Spleen (tissue), 11 donors: ENCODE results near the gene ASB10. TPM values are rescaled to one million over a fixed set of nuclear protein-coding genes. Genes with fewer than 3 reads are reported as not detected.
A peak's percentile ranks its signal among the peaks of the same experiment; 100 is the strongest.

ENCODE experiments used
- DNase-seq: peaks from one replicate; pipeline ENCODE4 v3.0.0-alpha.2; 2020
- H3K27ac ChIP-seq, 8 donors: fragments of 200-600 bp; sonication (generic) in 7 of 8; 1 replicate in 4 of 8; 2 replicates in 4 of 8; pipeline versions ENCODE4 v1.5.0 to v1.8.0; 2016 to 2021; ENCODE audit warnings: inconsistent platforms in 4 of 8, mild to moderate bottlenecking in 4 of 8, moderate library complexity in 1 of 8
- H3K27me3 ChIP-seq, 7 donors: fragments of 200-600 bp; sonication (generic) in 6 of 7; replicated peaks in 1 of 7; 1 replicate in 4 of 7; 2 replicates in 3 of 7; pipeline versions ENCODE4 v1.5.0 to v1.8.0; 2016 to 2021; ENCODE audit warnings: inconsistent platforms in 3 of 7, mild to moderate bottlenecking in 1 of 7
- H3K36me3 ChIP-seq, 6 donors: fragments of 200-600 bp; sonication (generic) in 5 of 6; 1 replicate in 4 of 6; 2 replicates in 2 of 6; pipeline versions ENCODE4 v1.5.0 to v1.8.0; 2016 to 2021; ENCODE audit warnings: inconsistent platforms in 2 of 6
- H3K4me1 ChIP-seq, 6 donors: fragments of 200-600 bp; sonication (generic) in 5 of 6; 1 replicate in 3 of 6; 2 replicates in 3 of 6; pipeline versions ENCODE4 v1.5.0 to v1.8.0; 2016 to 2021; ENCODE audit warnings: inconsistent platforms in 3 of 6
- H3K4me3 ChIP-seq, 8 donors: fragments of 200-600 bp; sonication (generic) in 7 of 8; 1 replicate in 4 of 8; 2 replicates in 4 of 8; pipeline versions ENCODE4 v1.5.0 to v1.8.0; 2016 to 2021; ENCODE audit warnings: inconsistent platforms in 4 of 8, mild to moderate bottlenecking in 4 of 8, moderate library complexity in 2 of 8
- H3K9me3 ChIP-seq, 8 donors: fragments of 200-600 bp; sonication (generic) in 7 of 8; 1 replicate in 4 of 8; 2 replicates in 4 of 8; pipeline versions ENCODE4 v1.5.0 to v1.8.0; 2016 to 2021; ENCODE audit warnings: inconsistent platforms in 4 of 8
- POLR2A ChIP-seq, 3 donors: fragments of 450-650 bp; IDR thresholded peaks; one replicate each; pipeline ENCODE4 v1.5.1; 2017; ENCODE audit warnings: antibody characterized with exemption in 3 of 3, mild to moderate bottlenecking in 1 of 3
- POLR2AphosphoS5 ChIP-seq, 3 donors: sonication (generic); formaldehyde crosslinking; IDR thresholded peaks; one replicate each; pipeline ENCODE4 v1.5.1; 2017; ENCODE audit warnings: antibody characterized with exemption in 3 of 3
- WGBS, 5 donors: extraction: QIAGEN DNeasy Blood & Tissue Kit in 3 of 5; methylation state at CpG; one replicate each; pipeline versions ENCODE4 v1.1.5 to v1.1.7; 2013 to 2018; 5-methylcytosine and 5-hydroxymethylcytosine counted together
- intact Hi-C: fragments of 100-400 bp; cut with DNase I; formaldehyde crosslinking; loops from one replicate; pipeline ENCODE4 v1.15.0; 2023; ENCODE audit warnings: low total_unique reads
- polyA plus RNA-seq, 3 donors: library from polyadenylated mRNA; stranded (reverse); fragments of 200-250 nt; gene quantifications; one replicate each; pipeline ENCODE4 v1.2.1, GENCODE V29; 2013
- total RNA-seq, 7 donors: library from RNA; depleted of rRNA in 3 of 7; stranded (reverse); fragments of >200 nt in 3 of 7; fragmentation: NEBNext Ultra II Directional in 4 of 7; extraction: Animal tissue kit (Norgen Biotek cat#: 25700) in 4 of 7; gene quantifications; one replicate each; pipeline versions ENCODE4 v1.1.0 to v1.2.1, GENCODE V29; 2016 to 2021
- TF ChIP-seq, protein P1 (sequence below), 11 experiments: fragments of 200-600 bp in 7 of 11; fragments of 450-650 bp in 4 of 11; sonication (generic) in 4 of 11; IDR thresholded peaks in 8 of 11; conservative IDR thresholded peaks in 3 of 11; 1 replicate in 7 of 11; 2 replicates in 4 of 11; pipeline versions ENCODE4 v1.4.0 to v1.8.0; 2016 to 2021; ENCODE audit warnings: antibody characterized with exemption in 11 of 11, inconsistent platforms in 4 of 11, mild to moderate bottlenecking in 1 of 11
- donor health status: healthy with polysubstance abuse.
- donor health status: DM: no; HTN: no; CAD: no; lungs with moderate emphysema.
- donor health status: DM: no; HTN: no; CAD: no.
- donor health status: Bipolar disorder and iron deficiency.
- donor health status: healthy.
- donor health status: DM: no; HTN: no; CAD: no.
- donor health status: DM: yes; HTN: yes; CAD: no.

ASB10 gene
- total and polyA plus RNA-seq, 10 donors = not detected

DNA sequence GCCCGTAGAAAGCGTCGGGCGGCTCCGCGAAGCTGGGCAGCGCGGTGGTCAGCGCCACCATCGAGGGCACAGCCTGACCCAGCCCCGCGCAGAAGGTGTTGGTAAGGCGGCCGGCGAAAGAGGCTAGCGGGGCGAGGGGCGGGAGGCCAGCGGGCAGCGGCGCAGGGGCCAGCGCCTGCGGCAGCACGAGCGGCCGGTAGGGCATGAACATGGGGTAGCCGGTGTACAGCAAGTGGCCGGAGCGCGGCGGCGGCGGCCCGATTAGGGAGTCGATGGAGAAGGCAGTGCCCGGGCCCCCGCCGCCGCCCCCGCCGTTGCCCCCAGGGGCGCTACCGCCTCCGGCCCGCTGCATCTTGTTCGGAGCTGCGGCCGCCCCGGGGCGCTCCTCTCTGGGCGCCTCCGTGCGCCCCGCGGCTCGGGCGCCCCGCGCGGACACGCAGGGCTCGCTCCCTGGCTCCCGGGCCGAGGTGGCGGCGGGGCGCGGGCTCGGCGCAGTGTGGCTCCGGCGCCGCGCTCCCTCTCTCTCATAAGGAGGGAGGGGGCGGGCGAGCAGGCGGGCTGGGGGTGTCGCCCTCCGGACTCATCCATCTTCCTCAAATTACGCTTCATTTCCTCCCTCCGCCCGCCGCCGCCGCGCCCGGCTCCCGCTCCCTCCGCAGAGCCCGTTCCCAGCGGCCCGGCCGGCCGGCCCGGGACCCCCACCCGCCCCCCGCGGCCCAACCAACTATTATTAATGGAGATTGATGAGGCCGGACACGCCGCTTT, 19.7 kb downstream of the ASB10 start, which contains the start of gene GBX1:
Gene GBX1 (minus strand): TSS at position 498 of the 765 bp plus-strand sequence. CDS start 146 bp downstream, at position 352.
- TF ChIP-seq, protein P1, sequence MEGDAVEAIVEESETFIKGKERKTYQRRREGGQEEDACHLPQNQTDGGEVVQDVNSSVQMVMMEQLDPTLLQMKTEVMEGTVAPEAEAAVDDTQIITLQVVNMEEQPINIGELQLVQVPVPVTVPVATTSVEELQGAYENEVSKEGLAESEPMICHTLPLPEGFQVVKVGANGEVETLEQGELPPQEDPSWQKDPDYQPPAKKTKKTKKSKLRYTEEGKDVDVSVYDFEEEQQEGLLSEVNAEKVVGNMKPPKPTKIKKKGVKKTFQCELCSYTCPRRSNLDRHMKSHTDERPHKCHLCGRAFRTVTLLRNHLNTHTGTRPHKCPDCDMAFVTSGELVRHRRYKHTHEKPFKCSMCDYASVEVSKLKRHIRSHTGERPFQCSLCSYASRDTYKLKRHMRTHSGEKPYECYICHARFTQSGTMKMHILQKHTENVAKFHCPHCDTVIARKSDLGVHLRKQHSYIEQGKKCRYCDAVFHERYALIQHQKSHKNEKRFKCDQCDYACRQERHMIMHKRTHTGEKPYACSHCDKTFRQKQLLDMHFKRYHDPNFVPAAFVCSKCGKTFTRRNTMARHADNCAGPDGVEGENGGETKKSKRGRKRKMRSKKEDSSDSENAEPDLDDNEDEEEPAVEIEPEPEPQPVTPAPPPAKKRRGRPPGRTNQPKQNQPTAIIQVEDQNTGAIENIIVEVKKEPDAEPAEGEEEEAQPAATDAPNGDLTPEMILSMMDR (IDR thresholded peaks at IDR 0.05 in 8 of 11, conservative IDR thresholded peaks at IDR 0.05 in 3 of 11) = peak in 2 of 11 experiments; percentile 9 to 24
- TF ChIP-seq POLR2A (IDR thresholded peaks at IDR 0.05) (no peak), POLR2AphosphoS5 (IDR thresholded peaks at IDR 0.05) (no peak)
- H3K9me3 ChIP-seq = no peaks in the 10 kb centered on the region
- H3K27me3 ChIP-seq = peaks cover 0 to 94% (median 52%) of the 10 kb centered on the region in 7 donors
- intact Hi-C loops = no loop called here
- H3K36me3 ChIP-seq = no peaks in the 10 kb centered on the region
- WGBS, 5 donors = 1 to 4% (median 2%) methylated on average over 10 to 101 of the region's 101 CpGs
- no peak within 1 kb of the TSS for H3K27ac ChIP-seq
- no peak for DNase-seq
- peak within 1 kb of the TSS; percentile 27 to 74 (median 43) for H3K4me3 ChIP-seq
- peaks cover 7 to 23% (median 20%) of the 10 kb centered on the region in 6 donors for H3K4me1 ChIP-seq

DNA sequence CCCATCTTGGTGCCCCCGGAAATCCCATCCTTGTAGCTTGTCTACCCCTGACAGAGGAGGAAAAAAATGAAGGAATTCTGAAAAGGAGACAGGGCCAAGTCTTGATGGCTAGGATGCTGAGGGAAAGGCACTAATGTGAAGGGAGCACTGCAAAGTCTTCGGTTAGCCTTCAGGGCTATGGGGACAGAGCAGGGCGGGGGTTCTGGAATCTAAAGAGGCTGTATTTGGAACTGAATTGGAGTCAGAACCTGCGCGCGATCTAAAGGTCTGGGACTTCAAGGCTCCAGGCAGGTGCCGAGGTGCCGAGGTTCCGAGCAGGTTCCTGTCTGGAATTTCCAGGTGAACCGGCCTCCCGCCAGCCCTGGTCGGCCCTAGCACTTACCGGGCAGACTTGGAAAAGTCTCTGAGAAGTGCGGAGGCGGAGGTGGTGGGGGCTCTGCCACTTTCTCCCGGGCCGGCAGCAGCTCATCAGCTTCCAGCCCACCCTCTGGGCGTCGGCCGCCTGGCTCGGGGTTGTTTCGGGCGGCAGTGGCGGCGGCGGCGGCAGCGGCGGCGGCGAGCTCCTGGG, 20.3 kb downstream of the ASB10 start:
- Histone ChIP-seq H3K36me3 (no peaks in the 10 kb centered on the region), H3K27me3 (peaks cover 0 to 88% (median 51%) of the 10 kb centered on the region in 7 donors), H3K4me1 (peaks cover 7 to 22% (median 20%) of the 10 kb centered on the region in 6 donors), H3K27ac (no peak overlapping the region), H3K4me3 (peak overlapping the region; percentile 22 to 74 (median 43)), H3K9me3 (no peaks in the 10 kb centered on the region)
- intact Hi-C loops = no loop called here
- 11 to 33% (median 13%) methylated on average over 14 to 31 of the region's 31 CpGs for whole genome bisulfite sequencing, 5 donors
- TF ChIP-seq, protein P1 (IDR thresholded peaks at IDR 0.05 in 8 of 11, conservative IDR thresholded peaks at IDR 0.05 in 3 of 11) = peak in 1 of 11 experiments; percentile 28
- TF ChIP-seq POLR2AphosphoS5 (IDR thresholded peaks at IDR 0.05) (no peak), POLR2A (IDR thresholded peaks at IDR 0.05) (no peak)
- DNase-seq = no peak

DNA sequence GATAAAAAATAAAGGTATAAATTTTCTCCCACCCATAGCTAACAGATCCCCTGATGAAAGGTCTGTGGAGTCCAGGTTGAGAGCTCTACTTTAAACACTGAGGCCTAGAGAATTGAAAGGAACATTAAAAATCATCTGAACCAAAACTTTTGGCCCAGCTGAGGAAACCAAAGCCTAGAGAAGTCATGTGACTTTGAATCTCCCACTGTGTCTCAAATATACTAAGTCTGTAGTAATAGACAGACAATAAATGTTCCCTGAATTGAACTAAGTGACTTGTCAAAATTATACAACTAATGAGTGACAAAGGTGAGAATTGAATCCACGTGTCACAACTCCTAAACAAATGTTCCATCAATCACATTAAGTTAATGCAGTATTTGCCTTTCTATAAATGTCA, 25.3 kb downstream of the ASB10 start:
- Histone ChIP-seq H3K36me3 (no peaks in the 10 kb centered on the region), H3K27ac (no peak overlapping the region), H3K9me3 (no peaks in the 10 kb centered on the region), H3K27me3 (peaks cover 0 to 54% (median 30%) of the 10 kb centered on the region in 7 donors), H3K4me3 (no peak overlapping the region), H3K4me1 (peaks cover 2 to 4% (median 4%) of the 10 kb centered on the region in 6 donors)
- intact Hi-C loops = no loop called here
- WGBS, 5 donors = 72 to 94% (median 78%) methylated on average over 1 of the region's 1 CpG
- TF ChIP-seq, protein P1 (IDR thresholded peaks at IDR 0.05 in 8 of 11, conservative IDR thresholded peaks at IDR 0.05 in 3 of 11) = no peak
- TF ChIP-seq POLR2AphosphoS5 (IDR thresholded peaks at IDR 0.05) (no peak), POLR2A (IDR thresholded peaks at IDR 0.05) (no peak)
- DNase-seq = no peak
